Measurements from ENCODE around the gene PFDN1.

Gene PFDN1

GRCh38 chr5:140258016-140258415, 44.9 kb downstream of the PFDN1 start:
- DNase-seq: no peak

- no peak for DNase-seq
Observed at GRCh38 chr5:140256726-140257125, 46.2 kb downstream of the PFDN1 start.

- no peak for DNase-seq
Observed at GRCh38 chr5:140255460-140256157, 47.3 kb downstream of the PFDN1 start.

- peak; percentile 54 for DNase-seq
Observed at GRCh38 chr5:140253985-140254384, 48.9 kb downstream of the PFDN1 start.

- no peak for DNase-seq
Observed at GRCh38 chr5:140252470-140253126, 50.3 kb downstream of the PFDN1 start.

GRCh38 chr5:140251527-140251973, 51.4 kb downstream of the PFDN1 start:
- no peak for DNase-seq

GRCh38 chr5:140250386-140250785, 52.5 kb downstream of the PFDN1 start:
- DNase-seq: no peak

GRCh38 chr5:140249536-140249935, 53.4 kb downstream of the PFDN1 start:
- DNase-seq: no peak

- DNase-seq: no peak
Observed at GRCh38 chr5:140248414-140248813, 54.5 kb downstream of the PFDN1 start.

GRCh38 chr5:140246378-140247122, 56.4 kb downstream of the PFDN1 start:
- no peak for DNase-seq

GRCh38 chr5:140245926-140246325, 57.0 kb downstream of the PFDN1 start:
- no peak for DNase-seq

GRCh38 chr5:140245341-140245740, 57.6 kb downstream of the PFDN1 start:
- no peak for DNase-seq

GRCh38 chr5:140244525-140245025, 58.3 kb downstream of the PFDN1 start:
- DNase-seq: peak; percentile 91

GRCh38 chr5:140243706-140244250, 59.1 kb downstream of the PFDN1 start:
- DNase-seq: peak; percentile 95

GRCh38 chr5:140242890-140243585, 59.9 kb downstream of the PFDN1 start:
- DNase-seq: no peak

- DNase-seq: no peak
Observed at GRCh38 chr5:140242099-140242498, 60.8 kb downstream of the PFDN1 start.

- DNase-seq: peak; percentile 93
Observed at GRCh38 chr5:140240987-140241706, 61.8 kb downstream of the PFDN1 start.

- DNase-seq: peak; percentile 40
Observed at GRCh38 chr5:140239939-140240700, 62.8 kb downstream of the PFDN1 start.

- no peak for DNase-seq
Observed at GRCh38 chr5:140239461-140239860, 63.4 kb downstream of the PFDN1 start.

GRCh38 chr5:140238756-140239155, 64.1 kb downstream of the PFDN1 start:
- no peak for DNase-seq
